ENCODE results near the gene POLN. TPM values are rescaled to one million over a fixed set of nuclear protein-coding genes. Genes with fewer than 3 reads are reported as not detected.

The POLN gene
- total RNA-seq, 4 donors from 2014 or later: 4.7 to 7.3 (median 5.1) TPM

GRCh38 chr4:2077537-2078460, 164.1 kb downstream of the POLN start:
- no peak for TF ChIP-seq CTCF (IDR thresholded peaks at IDR 0.05)
- DNase-seq (ENCODE audit: low spot score) (no peak), ATAC-seq (ENCODE audit: low FRiP score) (no peak)

- TF ChIP-seq CTCF (IDR thresholded peaks at IDR 0.05): no peak
- ATAC-seq (ENCODE audit: low FRiP score) (no peak), DNase-seq (ENCODE audit: low spot score) (no peak)
Measured at GRCh38 chr4:2076908-2077536, 164.9 kb downstream of the POLN start.

- TF ChIP-seq CTCF (IDR thresholded peaks at IDR 0.05): no peak
- ATAC-seq (ENCODE audit: low FRiP score) (no peak), DNase-seq (ENCODE audit: low spot score) (no peak)
Measured at GRCh38 chr4:2075987-2076907, 165.7 kb downstream of the POLN start.

- TF ChIP-seq CTCF (IDR thresholded peaks at IDR 0.05): no peak
- ATAC-seq (ENCODE audit: low FRiP score) (no peak), DNase-seq (ENCODE audit: low spot score) (no peak)
Measured at GRCh38 chr4:2075171-2075986, 166.5 kb downstream of the POLN start.

- DNase-seq (ENCODE audit: low spot score): no peak
- ATAC-seq (ENCODE audit: low FRiP score): no peak
- no peak for TF ChIP-seq CTCF (IDR thresholded peaks at IDR 0.05)
Measured at GRCh38 chr4:2074588-2074987, 167.3 kb downstream of the POLN start.
